Measurements from ENCODE around the gene SEC16A.

SEC16A gene

DNA sequence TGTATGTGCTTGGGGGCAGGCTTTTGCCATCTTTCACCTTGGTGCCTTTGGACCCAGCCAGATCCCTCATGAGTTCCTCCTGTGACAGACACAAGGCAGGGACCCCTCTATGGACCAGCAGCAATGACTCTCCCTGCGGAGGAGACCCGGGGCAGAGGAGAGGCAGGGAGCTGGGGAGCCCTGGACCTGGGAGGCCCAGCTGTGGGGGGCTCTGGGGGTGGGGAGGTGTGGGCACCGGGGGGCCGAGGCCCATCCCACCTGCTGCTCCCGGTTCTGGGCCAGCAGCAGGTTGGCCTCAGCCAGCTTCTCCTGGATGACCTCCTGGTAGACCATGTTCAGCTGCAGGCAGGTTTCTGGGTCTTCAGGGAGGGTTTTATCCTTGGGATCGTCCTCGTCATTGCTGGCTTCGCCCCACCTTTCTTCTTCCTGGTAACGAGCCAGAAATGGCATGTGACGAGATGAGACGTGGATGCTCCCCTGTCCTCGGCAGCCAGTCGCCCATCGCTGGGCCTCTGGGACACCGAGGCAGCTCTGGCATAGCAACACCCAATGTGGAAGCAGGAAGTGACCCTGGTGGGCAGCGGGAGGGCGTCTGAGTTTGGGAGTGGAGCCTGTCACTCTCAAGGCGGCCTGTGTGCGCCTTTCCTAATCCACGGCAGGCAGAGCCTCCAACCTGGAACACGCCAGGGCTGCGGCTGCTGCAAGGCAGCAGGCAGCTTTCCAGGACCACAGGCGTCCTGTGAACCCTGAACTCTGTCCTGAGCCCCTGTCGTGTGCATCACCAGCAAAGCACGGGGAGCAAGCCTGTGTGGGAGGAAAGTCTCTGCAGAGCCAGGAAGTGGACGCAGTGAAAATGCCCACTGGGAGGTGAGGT is 87.3 kb downstream of the SEC16A start:
- Histone ChIP-seq H3K27me3 (ENCODE audit: insufficient read depth, poor library complexity, severe bottlenecking) (no peaks in the 10 kb centered on the region), H3K27ac (ENCODE audit: poor library complexity, severe bottlenecking) (no peak overlapping the region), H3K36me3 (ENCODE audit: low read depth) (peaks cover 75% of the 10 kb centered on the region), H3K4me3 (ENCODE audit: severe bottlenecking) (no peak overlapping the region), H3K9me3 (ENCODE audit: severe bottlenecking) (no peaks in the 10 kb centered on the region), H3K4me1 (ENCODE audit: insufficient read depth, poor library complexity, severe bottlenecking) (no peaks in the 10 kb centered on the region)
- DNase-seq (ENCODE audit: low spot score) (no peak), ATAC-seq (ENCODE audit: low read depth) (no peak)
- TF ChIP-seq, protein P1, sequence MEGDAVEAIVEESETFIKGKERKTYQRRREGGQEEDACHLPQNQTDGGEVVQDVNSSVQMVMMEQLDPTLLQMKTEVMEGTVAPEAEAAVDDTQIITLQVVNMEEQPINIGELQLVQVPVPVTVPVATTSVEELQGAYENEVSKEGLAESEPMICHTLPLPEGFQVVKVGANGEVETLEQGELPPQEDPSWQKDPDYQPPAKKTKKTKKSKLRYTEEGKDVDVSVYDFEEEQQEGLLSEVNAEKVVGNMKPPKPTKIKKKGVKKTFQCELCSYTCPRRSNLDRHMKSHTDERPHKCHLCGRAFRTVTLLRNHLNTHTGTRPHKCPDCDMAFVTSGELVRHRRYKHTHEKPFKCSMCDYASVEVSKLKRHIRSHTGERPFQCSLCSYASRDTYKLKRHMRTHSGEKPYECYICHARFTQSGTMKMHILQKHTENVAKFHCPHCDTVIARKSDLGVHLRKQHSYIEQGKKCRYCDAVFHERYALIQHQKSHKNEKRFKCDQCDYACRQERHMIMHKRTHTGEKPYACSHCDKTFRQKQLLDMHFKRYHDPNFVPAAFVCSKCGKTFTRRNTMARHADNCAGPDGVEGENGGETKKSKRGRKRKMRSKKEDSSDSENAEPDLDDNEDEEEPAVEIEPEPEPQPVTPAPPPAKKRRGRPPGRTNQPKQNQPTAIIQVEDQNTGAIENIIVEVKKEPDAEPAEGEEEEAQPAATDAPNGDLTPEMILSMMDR (IDR thresholded peaks at IDR 0.05; ENCODE audit: poor library complexity, severe bottlenecking): no peak

DNA sequence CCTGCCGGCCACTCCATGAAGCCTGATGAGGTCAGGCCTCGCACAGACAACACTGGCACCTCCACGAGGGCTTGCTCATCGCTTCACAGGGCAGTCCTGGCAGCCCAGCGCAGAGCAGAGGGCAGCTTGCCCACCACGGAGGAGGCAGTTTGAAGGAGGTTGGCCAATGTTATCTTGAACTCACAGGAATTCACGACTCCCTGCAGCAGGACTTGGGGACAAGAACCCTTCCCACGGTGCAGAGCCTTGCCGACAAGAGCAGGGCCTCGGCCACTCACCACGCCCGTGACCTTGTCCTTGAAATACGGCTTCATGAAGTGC is 87.9 kb downstream of the SEC16A start:
- Histone ChIP-seq H3K36me3 (ENCODE audit: low read depth) (peaks cover 78% of the 10 kb centered on the region), H3K27ac (ENCODE audit: poor library complexity, severe bottlenecking) (no peak overlapping the region), H3K4me3 (ENCODE audit: severe bottlenecking) (no peak overlapping the region), H3K27me3 (ENCODE audit: insufficient read depth, poor library complexity, severe bottlenecking) (no peaks in the 10 kb centered on the region), H3K4me1 (ENCODE audit: insufficient read depth, poor library complexity, severe bottlenecking) (no peaks in the 10 kb centered on the region), H3K9me3 (ENCODE audit: severe bottlenecking) (no peaks in the 10 kb centered on the region)
- DNase-seq (ENCODE audit: low spot score) (no peak), ATAC-seq (ENCODE audit: low read depth) (no peak)
- TF ChIP-seq, protein P1 (IDR thresholded peaks at IDR 0.05; ENCODE audit: poor library complexity, severe bottlenecking): no peak

DNA sequence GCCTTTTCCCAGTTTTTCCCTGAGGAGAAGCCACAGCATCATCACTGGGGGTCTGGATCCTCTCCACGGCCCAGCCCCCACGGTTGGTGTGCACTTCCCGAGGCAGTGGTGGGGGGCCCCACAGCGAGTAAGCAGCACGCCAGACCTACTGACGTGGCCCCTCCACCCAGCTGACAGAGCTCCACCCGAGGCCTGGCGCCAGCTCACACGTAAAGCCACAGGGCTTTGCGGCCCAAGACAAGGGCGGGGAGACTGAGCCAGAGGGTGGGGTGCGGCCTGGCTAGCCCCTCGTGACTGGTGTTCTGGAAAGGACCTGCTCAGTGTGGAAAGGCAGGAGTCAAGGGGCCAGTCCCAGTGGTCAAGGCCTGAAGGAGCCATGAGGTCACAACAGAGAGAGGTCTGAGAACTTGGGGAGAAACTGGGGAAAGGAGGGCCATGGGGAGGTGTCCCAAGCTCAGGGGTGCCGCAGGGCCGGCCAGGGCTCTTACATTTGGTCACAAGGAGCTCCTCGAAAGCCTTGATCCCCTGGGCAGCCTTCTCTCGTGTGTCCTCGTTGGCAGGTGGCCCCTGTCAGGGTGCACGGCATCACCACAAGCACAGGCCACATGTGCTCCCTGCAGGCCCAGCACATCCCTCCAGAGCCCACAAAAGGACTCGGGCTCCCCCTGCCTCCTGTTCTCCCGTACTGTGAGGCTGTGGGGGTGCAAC is 88.4 kb downstream of the SEC16A start:
- DNase-seq (ENCODE audit: low spot score): no peak
- H3K27ac ChIP-seq (ENCODE audit: poor library complexity, severe bottlenecking): no peak overlapping the region
- no peak overlapping the region for H3K4me3 ChIP-seq (ENCODE audit: severe bottlenecking)
- H3K4me1 ChIP-seq (ENCODE audit: insufficient read depth, poor library complexity, severe bottlenecking): no peaks in the 10 kb centered on the region
- H3K27me3 ChIP-seq (ENCODE audit: insufficient read depth, poor library complexity, severe bottlenecking): no peaks in the 10 kb centered on the region
- TF ChIP-seq, protein P1 (IDR thresholded peaks at IDR 0.05; ENCODE audit: poor library complexity, severe bottlenecking): no peak
- H3K36me3 ChIP-seq (ENCODE audit: low read depth): peaks cover 83% of the 10 kb centered on the region
- no peak for ATAC-seq (ENCODE audit: low read depth)
- H3K9me3 ChIP-seq (ENCODE audit: severe bottlenecking): no peaks in the 10 kb centered on the region

DNA sequence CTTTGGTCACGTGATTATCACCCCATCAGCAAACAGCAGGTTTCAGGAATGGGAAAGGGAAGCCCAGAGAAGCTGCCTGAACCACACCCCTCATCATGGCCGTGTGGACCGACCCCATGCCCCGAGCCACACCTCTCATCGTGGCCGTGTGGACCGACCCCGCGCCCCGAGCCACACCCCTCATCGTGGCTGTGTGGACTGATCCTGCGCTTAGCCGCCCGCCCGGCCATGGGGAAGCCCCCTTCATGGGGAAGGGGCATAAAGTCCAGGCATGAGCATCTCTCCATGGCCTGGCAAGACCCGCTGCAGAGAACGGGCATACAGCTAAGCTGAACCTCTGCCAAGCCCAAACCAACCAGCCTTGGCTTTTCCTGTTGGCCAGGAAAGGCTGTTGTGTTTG is 89.3 kb downstream of the SEC16A start:
- ATAC-seq (ENCODE audit: low read depth): no peak
- H3K27ac ChIP-seq (ENCODE audit: poor library complexity, severe bottlenecking): no peak overlapping the region
- TF ChIP-seq, protein P1 (IDR thresholded peaks at IDR 0.05; ENCODE audit: poor library complexity, severe bottlenecking): no peak
- H3K27me3 ChIP-seq (ENCODE audit: insufficient read depth, poor library complexity, severe bottlenecking): no peaks in the 10 kb centered on the region
- H3K4me3 ChIP-seq (ENCODE audit: severe bottlenecking): no peak overlapping the region
- no peaks in the 10 kb centered on the region for H3K9me3 ChIP-seq (ENCODE audit: severe bottlenecking)
- DNase-seq (ENCODE audit: low spot score): no peak
- peaks cover 88% of the 10 kb centered on the region for H3K36me3 ChIP-seq (ENCODE audit: low read depth)
- no peaks in the 10 kb centered on the region for H3K4me1 ChIP-seq (ENCODE audit: insufficient read depth, poor library complexity, severe bottlenecking)

Data from RWPE2 (cell line).